Measurements from ENCODE around the gene PDE3B. TPM values are rescaled to one million over a fixed set of nuclear protein-coding genes. Genes with fewer than 3 reads are reported as not detected.

Gene PDE3B
- polyA plus RNA-seq, 1 of the 3 experiments (the other 2 are of a cell fraction): 0.26 TPM

GRCh38 chr11:14722496-14722895, 78.9 kb downstream of the PDE3B start:
- no peak for TF ChIP-seq YY1 (IDR thresholded peaks at IDR 0.05; ENCODE audit: low read depth)
- H3K4me1 ChIP-seq (ENCODE audit: control insufficient read depth in 1 of 2, insufficient read depth in 2 of 2, low read depth in 1 of 2, low read length in 1 of 2): no peaks in the 10 kb centered on the region; a peak in 1 of 4 replicates
- H3K36me3 ChIP-seq (replicated peaks in 1 of 2; ENCODE audit: control insufficient read depth in 1 of 2, insufficient read depth in 2 of 2, low read length in 1 of 2): no peaks in the 10 kb centered on the region
- no peak for DNase-seq
- no peaks in the 10 kb centered on the region for H4K20me1 ChIP-seq (ENCODE audit: insufficient read depth)
- H3K79me2 ChIP-seq (ENCODE audit: insufficient read depth): no peaks in the 10 kb centered on the region
- no peaks in the 10 kb centered on the region for H3K27me3 ChIP-seq (ENCODE audit: insufficient read depth)
- H3K9me2 ChIP-seq: no peaks in the 10 kb centered on the region
- no peak overlapping the region for H2AFZ ChIP-seq (ENCODE audit: low read depth)
- WGBS (ENCODE audit: low lambda C conversion rate): 72% methylated on average over 4 of the region's 4 CpGs
- no peaks in the 10 kb centered on the region for H3K9me3 ChIP-seq
- no peaks in the 10 kb centered on the region for H3F3A ChIP-seq (replicated peaks; ENCODE audit: insufficient read depth)
- ChIA-PET POLR2A (no interaction called here), CTCF (interaction anchor here (0.6 kb wide), 1 partner anchor 167 kb away, joined by 3 read pairs; no protein-coding TSS in a partner anchor)
- no peak overlapping the region for H3K9ac ChIP-seq
- H3K4me3 ChIP-seq (ENCODE audit: low read depth in 2 of 2, low read length in 1 of 2): no peak overlapping the region
- H3K27ac ChIP-seq (ENCODE audit: low read depth in 2 of 2, low read length in 1 of 2): no peak overlapping the region
- no peak overlapping the region for H3K4me2 ChIP-seq

- no peaks in the 10 kb centered on the region for H4K20me1 ChIP-seq (ENCODE audit: insufficient read depth)
- H3K27me3 ChIP-seq (ENCODE audit: insufficient read depth): no peaks in the 10 kb centered on the region
- H3K4me2 ChIP-seq: no peak overlapping the region
- no peaks in the 10 kb centered on the region for H3K79me2 ChIP-seq (ENCODE audit: insufficient read depth)
- no peaks in the 10 kb centered on the region for H3K9me3 ChIP-seq
- no peak for DNase-seq
- H3K4me1 ChIP-seq (ENCODE audit: control insufficient read depth in 1 of 2, insufficient read depth in 2 of 2, low read depth in 1 of 2, low read length in 1 of 2): no peaks in the 10 kb centered on the region; a peak in 1 of 4 replicates
- H3K4me3 ChIP-seq (ENCODE audit: low read depth in 2 of 2, low read length in 1 of 2): no peak overlapping the region
- CTCF ChIA-PET: no interaction called here
- POLR2A ChIA-PET: no interaction called here
- no peaks in the 10 kb centered on the region for H3F3A ChIP-seq (replicated peaks; ENCODE audit: insufficient read depth)
- no peak overlapping the region for H3K9ac ChIP-seq
- no peaks in the 10 kb centered on the region for H3K36me3 ChIP-seq (replicated peaks in 1 of 2; ENCODE audit: control insufficient read depth in 1 of 2, insufficient read depth in 2 of 2, low read length in 1 of 2)
- no peak overlapping the region for H3K27ac ChIP-seq (ENCODE audit: low read depth in 2 of 2, low read length in 1 of 2)
- 41% methylated on average over 1 of the region's 1 CpG for WGBS (ENCODE audit: low lambda C conversion rate)
- TF ChIP-seq RAD21 (IDR thresholded peaks at IDR 0.05; ENCODE audit: low read length) (no peak), NRF1 (IDR thresholded peaks at IDR 0.05; ENCODE audit: low read depth, low read length) (no peak), USF2 (IDR thresholded peaks at IDR 0.05; ENCODE audit: borderline replicate concordance, low read depth, low read length) (no peak), JUND (IDR thresholded peaks at IDR 0.05) (no peak), RCOR1 (IDR thresholded peaks at IDR 0.05; ENCODE audit: low read length) (no peak), EP300 (IDR thresholded peaks at IDR 0.05; ENCODE audit: borderline replicate concordance in 1 of 2, low read depth in 1 of 2, low read length in 1 of 2) (no peak), NFIC (IDR thresholded peaks at IDR 0.05; ENCODE audit: borderline replicate concordance) (no peak)
- no peaks in the 10 kb centered on the region for H3K9me2 ChIP-seq
- H2AFZ ChIP-seq (ENCODE audit: low read depth): no peak overlapping the region
Observed at GRCh38 chr11:14725150-14725549, 81.5 kb downstream of the PDE3B start.

GRCh38 chr11:14727215-14727614, 83.6 kb downstream of the PDE3B start:
- DNase-seq: no peak
- no peaks in the 10 kb centered on the region for H3F3A ChIP-seq (replicated peaks; ENCODE audit: insufficient read depth)
- no peak overlapping the region for H3K27ac ChIP-seq (ENCODE audit: low read depth in 2 of 2, low read length in 1 of 2)
- ChIA-PET POLR2A (no interaction called here), CTCF (interaction anchor here (1.3 kb wide), 1 partner anchor 81 kb away, joined by 3 read pairs; no protein-coding TSS in a partner anchor)
- no peak overlapping the region for H3K9ac ChIP-seq
- no peaks in the 10 kb centered on the region for H3K36me3 ChIP-seq (replicated peaks in 1 of 2; ENCODE audit: control insufficient read depth in 1 of 2, insufficient read depth in 2 of 2, low read length in 1 of 2)
- no peak overlapping the region for H3K4me3 ChIP-seq (ENCODE audit: low read depth in 2 of 2, low read length in 1 of 2)
- TF ChIP-seq ZBTB33 (IDR thresholded peaks at IDR 0.05; ENCODE audit: borderline replicate concordance, low read depth) (no peak), EP300 (IDR thresholded peaks at IDR 0.05; ENCODE audit: borderline replicate concordance in 1 of 2, low read depth in 1 of 2, low read length in 1 of 2) (no peak), USF2 (IDR thresholded peaks at IDR 0.05; ENCODE audit: borderline replicate concordance, low read depth, low read length) (no peak), RCOR1 (IDR thresholded peaks at IDR 0.05; ENCODE audit: low read length) (no peak)
- H4K20me1 ChIP-seq (ENCODE audit: insufficient read depth): no peaks in the 10 kb centered on the region
- no peaks in the 10 kb centered on the region; a peak in 1 of 4 replicates for H3K4me1 ChIP-seq (ENCODE audit: control insufficient read depth in 1 of 2, insufficient read depth in 2 of 2, low read depth in 1 of 2, low read length in 1 of 2)
- no peaks in the 10 kb centered on the region for H3K27me3 ChIP-seq (ENCODE audit: insufficient read depth)
- H3K9me2 ChIP-seq: no peaks in the 10 kb centered on the region
- H3K9me3 ChIP-seq: no peaks in the 10 kb centered on the region
- H3K79me2 ChIP-seq (ENCODE audit: insufficient read depth): no peaks in the 10 kb centered on the region
- H2AFZ ChIP-seq (ENCODE audit: low read depth): no peak overlapping the region
- H3K4me2 ChIP-seq: no peak overlapping the region

Measured in SK-N-SH (cell line).